ENCODE measurements around the gene MKKS.

MKKS gene

DNA sequence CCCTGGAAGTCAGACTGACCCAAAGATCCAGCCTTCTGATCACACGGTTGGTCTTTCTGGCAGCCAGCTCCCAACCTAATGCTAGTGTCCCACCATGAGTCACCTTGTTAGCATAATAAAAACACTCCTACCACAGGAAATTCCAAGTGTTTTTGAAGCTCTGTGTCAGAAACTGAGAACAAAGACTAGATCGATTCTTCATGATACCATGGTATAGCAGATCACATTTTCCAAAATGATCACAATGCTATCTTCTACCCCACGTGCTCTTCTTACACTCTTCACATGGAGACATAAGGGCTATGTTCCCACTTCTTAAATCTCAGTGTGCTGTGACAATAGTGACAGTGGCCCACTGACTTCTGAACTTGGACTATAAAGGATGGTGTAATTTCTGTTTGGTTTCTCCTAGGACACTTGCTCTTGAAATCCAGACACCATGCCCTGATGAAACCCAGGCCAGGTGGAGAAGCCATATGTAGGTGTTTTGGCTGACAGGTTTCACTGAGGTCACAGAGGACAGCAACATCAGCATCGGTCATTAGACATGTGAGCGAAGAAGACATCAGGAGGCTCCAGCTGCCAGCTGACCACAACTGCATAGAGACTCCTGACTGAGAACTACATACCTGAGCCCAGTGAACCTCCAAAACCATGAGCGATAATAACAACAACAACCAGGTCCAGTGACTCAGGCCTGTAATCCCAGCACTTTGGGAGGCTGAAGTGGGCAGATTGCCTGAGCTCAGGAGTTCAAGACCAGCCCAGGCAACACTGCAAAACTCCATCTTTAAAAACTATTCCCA lies 57.5 kb downstream of the MKKS start:
- H3K4me1 ChIP-seq (ENCODE audit: insufficient read depth, poor library complexity, severe bottlenecking), result peaks cover 5% of the 10 kb centered on the region
- H3K9me3 ChIP-seq (ENCODE audit: severe bottlenecking), result no peaks in the 10 kb centered on the region
- TF ChIP-seq, protein P1, sequence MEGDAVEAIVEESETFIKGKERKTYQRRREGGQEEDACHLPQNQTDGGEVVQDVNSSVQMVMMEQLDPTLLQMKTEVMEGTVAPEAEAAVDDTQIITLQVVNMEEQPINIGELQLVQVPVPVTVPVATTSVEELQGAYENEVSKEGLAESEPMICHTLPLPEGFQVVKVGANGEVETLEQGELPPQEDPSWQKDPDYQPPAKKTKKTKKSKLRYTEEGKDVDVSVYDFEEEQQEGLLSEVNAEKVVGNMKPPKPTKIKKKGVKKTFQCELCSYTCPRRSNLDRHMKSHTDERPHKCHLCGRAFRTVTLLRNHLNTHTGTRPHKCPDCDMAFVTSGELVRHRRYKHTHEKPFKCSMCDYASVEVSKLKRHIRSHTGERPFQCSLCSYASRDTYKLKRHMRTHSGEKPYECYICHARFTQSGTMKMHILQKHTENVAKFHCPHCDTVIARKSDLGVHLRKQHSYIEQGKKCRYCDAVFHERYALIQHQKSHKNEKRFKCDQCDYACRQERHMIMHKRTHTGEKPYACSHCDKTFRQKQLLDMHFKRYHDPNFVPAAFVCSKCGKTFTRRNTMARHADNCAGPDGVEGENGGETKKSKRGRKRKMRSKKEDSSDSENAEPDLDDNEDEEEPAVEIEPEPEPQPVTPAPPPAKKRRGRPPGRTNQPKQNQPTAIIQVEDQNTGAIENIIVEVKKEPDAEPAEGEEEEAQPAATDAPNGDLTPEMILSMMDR (IDR thresholded peaks at IDR 0.05; ENCODE audit: poor library complexity, severe bottlenecking), result no peak
- ATAC-seq (ENCODE audit: low read depth) (no peak), DNase-seq (ENCODE audit: low spot score) (no peak)
- H3K27ac ChIP-seq (ENCODE audit: poor library complexity, severe bottlenecking), result no peak overlapping the region
- H3K4me3 ChIP-seq (ENCODE audit: severe bottlenecking), result no peak overlapping the region
- H3K27me3 ChIP-seq (ENCODE audit: insufficient read depth, poor library complexity, severe bottlenecking), result no peaks in the 10 kb centered on the region
- no peaks in the 10 kb centered on the region for H3K36me3 ChIP-seq (ENCODE audit: low read depth)

DNA sequence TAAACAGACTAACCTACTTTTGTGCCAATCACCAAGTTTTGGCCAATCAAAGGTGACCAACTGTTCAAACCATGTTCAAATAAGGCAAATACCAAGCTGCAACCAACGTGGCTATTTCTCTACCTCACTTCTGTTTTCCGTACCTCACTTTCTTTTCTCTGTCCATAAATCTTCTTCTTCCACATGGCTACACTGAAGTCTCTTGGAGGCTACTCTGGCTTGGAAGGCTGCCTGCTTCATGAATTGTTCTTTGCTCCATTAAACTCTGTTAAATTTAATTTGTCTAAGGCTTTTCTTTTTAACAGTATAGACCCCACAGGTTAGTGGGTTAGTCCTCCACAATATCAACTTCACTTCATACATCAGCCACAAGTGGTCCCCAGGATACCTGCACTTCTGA lies 58.8 kb downstream of the MKKS start:
- H3K27ac ChIP-seq (ENCODE audit: poor library complexity, severe bottlenecking), result no peak overlapping the region
- H3K4me1 ChIP-seq (ENCODE audit: insufficient read depth, poor library complexity, severe bottlenecking), result peaks cover 6% of the 10 kb centered on the region
- DNase-seq (ENCODE audit: low spot score), result no peak
- no peaks in the 10 kb centered on the region for H3K27me3 ChIP-seq (ENCODE audit: insufficient read depth, poor library complexity, severe bottlenecking)
- no peaks in the 10 kb centered on the region for H3K9me3 ChIP-seq (ENCODE audit: severe bottlenecking)
- no peak overlapping the region for H3K4me3 ChIP-seq (ENCODE audit: severe bottlenecking)
- H3K36me3 ChIP-seq (ENCODE audit: low read depth), result no peaks in the 10 kb centered on the region
- no peak for ATAC-seq (ENCODE audit: low read depth)
- TF ChIP-seq, protein P1 (IDR thresholded peaks at IDR 0.05; ENCODE audit: poor library complexity, severe bottlenecking), result no peak

DNA sequence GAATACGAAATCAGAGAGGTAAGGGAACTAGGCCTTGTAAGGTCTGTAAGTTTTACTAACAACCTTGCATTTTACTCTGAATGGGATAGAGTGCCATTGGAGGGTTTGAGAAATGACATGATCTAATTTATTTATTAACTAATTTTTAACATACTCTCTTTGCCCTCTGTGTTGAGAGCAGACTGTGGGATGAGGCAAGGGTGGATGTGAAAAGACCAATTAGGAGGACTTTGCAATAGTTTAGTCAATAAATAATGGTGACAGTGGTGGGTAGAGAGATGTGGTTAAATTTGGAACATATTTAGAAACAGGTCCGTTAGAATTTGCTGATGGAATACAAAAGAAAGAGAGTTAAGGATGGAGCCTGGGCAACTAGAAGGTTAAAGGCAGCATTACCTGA lies 60.0 kb downstream of the MKKS start:
- Histone ChIP-seq H3K27me3 (ENCODE audit: insufficient read depth, poor library complexity, severe bottlenecking) (no peaks in the 10 kb centered on the region), H3K9me3 (ENCODE audit: severe bottlenecking) (no peaks in the 10 kb centered on the region), H3K27ac (ENCODE audit: poor library complexity, severe bottlenecking) (no peak overlapping the region), H3K36me3 (ENCODE audit: low read depth) (no peaks in the 10 kb centered on the region), H3K4me3 (ENCODE audit: severe bottlenecking) (no peak overlapping the region), H3K4me1 (ENCODE audit: insufficient read depth, poor library complexity, severe bottlenecking) (peaks cover 16% of the 10 kb centered on the region)
- DNase-seq (ENCODE audit: low spot score), result no peak
- TF ChIP-seq, protein P1 (IDR thresholded peaks at IDR 0.05; ENCODE audit: poor library complexity, severe bottlenecking), result no peak
- ATAC-seq (ENCODE audit: low read depth), result no peak

DNA sequence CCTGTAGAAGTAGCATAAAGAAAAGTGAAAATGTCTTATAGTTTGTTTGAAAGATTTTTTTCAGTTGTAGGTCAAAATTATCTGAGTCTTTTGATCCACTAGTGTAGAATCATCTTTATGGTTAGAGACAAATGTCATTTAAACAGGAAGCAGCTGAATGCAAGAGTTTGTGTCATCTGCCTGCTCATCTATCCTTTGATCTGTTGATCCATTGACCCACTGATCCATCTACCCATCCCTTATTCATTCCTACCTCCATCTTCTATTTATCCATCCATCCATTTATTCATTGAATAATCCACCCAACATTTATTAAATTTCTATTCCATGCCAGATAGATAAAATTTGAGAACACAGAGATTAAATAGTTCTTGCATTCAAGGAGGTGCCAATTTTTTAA lies 62.6 kb downstream of the MKKS start:
- no peak for DNase-seq (ENCODE audit: low spot score)

More for the DNA sequence above, 62.6 kb downstream of the MKKS start:
- Histone ChIP-seq H3K27ac (ENCODE audit: poor library complexity, severe bottlenecking) (no peak overlapping the region), H3K27me3 (ENCODE audit: insufficient read depth, poor library complexity, severe bottlenecking) (no peaks in the 10 kb centered on the region), H3K4me3 (ENCODE audit: severe bottlenecking) (no peak overlapping the region), H3K36me3 (ENCODE audit: low read depth) (no peaks in the 10 kb centered on the region), H3K4me1 (ENCODE audit: insufficient read depth, poor library complexity, severe bottlenecking) (peaks cover 15% of the 10 kb centered on the region), H3K9me3 (ENCODE audit: severe bottlenecking) (no peaks in the 10 kb centered on the region)
- TF ChIP-seq, protein P1 (IDR thresholded peaks at IDR 0.05; ENCODE audit: poor library complexity, severe bottlenecking), result no peak
- no peak for ATAC-seq (ENCODE audit: low read depth)
